Measurements from ENCODE around the gene PLXNB3. TPM values are rescaled to one million over a fixed set of nuclear protein-coding genes. Genes with fewer than 3 reads are reported as not detected.

PLXNB3 gene
- total and polyA plus RNA-seq, 2 experiments from 2014 or later: 0.70 to 4.1 TPM

- TF ChIP-seq, protein P1, sequence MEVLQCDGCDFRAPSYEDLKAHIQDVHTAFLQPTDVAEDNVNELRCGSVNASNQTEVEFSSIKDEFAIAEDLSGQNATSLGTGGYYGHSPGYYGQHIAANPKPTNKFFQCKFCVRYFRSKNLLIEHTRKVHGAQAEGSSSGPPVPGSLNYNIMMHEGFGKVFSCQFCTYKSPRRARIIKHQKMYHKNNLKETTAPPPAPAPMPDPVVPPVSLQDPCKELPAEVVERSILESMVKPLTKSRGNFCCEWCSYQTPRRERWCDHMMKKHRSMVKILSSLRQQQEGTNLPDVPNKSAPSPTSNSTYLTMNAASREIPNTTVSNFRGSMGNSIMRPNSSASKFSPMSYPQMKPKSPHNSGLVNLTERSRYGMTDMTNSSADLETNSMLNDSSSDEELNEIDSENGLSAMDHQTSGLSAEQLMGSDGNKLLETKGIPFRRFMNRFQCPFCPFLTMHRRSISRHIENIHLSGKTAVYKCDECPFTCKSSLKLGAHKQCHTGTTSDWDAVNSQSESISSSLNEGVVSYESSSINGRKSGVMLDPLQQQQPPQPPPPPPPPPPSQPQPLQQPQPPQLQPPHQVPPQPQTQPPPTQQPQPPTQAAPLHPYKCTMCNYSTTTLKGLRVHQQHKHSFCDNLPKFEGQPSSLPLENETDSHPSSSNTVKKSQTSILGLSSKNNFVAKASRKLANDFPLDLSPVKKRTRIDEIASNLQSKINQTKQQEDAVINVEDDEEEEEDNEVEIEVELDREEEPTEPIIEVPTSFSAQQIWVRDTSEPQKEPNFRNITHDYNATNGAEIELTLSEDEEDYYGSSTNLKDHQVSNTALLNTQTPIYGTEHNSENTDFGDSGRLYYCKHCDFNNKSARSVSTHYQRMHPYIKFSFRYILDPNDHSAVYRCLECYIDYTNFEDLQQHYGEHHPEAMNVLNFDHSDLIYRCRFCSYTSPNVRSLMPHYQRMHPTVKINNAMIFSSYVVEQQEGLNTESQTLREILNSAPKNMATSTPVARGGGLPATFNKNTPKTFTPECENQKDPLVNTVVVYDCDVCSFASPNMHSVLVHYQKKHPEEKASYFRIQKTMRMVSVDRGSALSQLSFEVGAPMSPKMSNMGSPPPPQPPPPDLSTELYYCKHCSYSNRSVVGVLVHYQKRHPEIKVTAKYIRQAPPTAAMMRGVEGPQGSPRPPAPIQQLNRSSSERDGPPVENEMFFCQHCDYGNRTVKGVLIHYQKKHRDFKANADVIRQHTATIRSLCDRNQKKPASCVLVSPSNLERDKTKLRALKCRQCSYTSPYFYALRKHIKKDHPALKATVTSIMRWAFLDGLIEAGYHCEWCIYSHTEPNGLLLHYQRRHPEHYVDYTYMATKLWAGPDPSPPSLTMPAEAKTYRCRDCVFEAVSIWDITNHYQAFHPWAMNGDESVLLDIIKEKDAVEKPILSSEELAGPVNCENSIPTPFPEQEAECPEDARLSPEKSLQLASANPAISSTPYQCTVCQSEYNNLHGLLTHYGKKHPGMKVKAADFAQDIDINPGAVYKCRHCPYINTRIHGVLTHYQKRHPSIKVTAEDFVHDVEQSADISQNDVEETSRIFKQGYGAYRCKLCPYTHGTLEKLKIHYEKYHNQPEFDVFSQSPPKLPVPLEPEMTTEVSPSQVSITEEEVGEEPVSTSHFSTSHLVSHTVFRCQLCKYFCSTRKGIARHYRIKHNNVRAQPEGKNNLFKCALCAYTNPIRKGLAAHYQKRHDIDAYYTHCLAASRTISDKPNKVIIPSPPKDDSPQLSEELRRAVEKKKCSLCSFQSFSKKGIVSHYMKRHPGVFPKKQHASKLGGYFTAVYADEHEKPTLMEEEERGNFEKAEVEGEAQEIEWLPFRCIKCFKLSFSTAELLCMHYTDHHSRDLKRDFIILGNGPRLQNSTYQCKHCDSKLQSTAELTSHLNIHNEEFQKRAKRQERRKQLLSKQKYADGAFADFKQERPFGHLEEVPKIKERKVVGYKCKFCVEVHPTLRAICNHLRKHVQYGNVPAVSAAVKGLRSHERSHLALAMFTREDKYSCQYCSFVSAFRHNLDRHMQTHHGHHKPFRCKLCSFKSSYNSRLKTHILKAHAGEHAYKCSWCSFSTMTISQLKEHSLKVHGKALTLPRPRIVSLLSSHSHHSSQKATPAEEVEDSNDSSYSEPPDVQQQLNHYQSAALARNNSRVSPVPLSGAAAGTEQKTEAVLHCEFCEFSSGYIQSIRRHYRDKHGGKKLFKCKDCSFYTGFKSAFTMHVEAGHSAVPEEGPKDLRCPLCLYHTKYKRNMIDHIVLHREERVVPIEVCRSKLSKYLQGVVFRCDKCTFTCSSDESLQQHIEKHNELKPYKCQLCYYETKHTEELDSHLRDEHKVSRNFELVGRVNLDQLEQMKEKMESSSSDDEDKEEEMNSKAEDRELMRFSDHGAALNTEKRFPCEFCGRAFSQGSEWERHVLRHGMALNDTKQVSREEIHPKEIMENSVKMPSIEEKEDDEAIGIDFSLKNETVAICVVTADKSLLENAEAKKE (CRISPR knock-in tag; IDR thresholded peaks at IDR 0.05): no peak
- TF ChIP-seq POLR2AphosphoS5 (IDR thresholded peaks at IDR 0.05; ENCODE audit: low read depth) (no peak), JUNB (IDR thresholded peaks at IDR 0.05; ENCODE audit: unreplicated experiment) (no peak)
- TF ChIP-seq, protein P2, sequence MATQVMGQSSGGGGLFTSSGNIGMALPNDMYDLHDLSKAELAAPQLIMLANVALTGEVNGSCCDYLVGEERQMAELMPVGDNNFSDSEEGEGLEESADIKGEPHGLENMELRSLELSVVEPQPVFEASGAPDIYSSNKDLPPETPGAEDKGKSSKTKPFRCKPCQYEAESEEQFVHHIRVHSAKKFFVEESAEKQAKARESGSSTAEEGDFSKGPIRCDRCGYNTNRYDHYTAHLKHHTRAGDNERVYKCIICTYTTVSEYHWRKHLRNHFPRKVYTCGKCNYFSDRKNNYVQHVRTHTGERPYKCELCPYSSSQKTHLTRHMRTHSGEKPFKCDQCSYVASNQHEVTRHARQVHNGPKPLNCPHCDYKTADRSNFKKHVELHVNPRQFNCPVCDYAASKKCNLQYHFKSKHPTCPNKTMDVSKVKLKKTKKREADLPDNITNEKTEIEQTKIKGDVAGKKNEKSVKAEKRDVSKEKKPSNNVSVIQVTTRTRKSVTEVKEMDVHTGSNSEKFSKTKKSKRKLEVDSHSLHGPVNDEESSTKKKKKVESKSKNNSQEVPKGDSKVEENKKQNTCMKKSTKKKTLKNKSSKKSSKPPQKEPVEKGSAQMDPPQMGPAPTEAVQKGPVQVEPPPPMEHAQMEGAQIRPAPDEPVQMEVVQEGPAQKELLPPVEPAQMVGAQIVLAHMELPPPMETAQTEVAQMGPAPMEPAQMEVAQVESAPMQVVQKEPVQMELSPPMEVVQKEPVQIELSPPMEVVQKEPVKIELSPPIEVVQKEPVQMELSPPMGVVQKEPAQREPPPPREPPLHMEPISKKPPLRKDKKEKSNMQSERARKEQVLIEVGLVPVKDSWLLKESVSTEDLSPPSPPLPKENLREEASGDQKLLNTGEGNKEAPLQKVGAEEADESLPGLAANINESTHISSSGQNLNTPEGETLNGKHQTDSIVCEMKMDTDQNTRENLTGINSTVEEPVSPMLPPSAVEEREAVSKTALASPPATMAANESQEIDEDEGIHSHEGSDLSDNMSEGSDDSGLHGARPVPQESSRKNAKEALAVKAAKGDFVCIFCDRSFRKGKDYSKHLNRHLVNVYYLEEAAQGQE (IDR thresholded peaks at IDR 0.05; ENCODE audit: unreplicated experiment): no peak
These were observed 40.1 kb downstream of the PLXNB3 start (continued) for GRCh38 chrX:153804100-153804595.

DNA sequence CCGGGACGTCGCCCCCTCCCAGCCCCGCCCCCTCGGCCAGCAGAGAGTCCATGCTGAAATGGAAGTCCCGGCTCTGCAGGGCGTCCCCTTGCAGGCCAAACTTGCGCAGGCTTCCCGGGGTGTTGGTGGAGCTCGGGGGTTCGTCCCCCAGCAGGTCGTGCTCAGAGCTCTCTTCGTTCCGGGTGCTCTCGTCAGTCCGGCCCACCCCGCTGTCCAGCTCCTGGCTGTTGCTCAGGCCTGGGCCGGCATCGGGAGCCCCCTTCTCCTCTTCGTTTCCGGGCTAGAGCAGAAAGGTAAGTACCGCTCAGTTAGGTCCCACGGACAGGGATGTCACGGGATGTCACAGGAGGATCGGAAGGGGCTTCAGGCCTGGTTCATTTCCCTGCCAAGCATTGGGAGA lies 40.6 kb downstream of the PLXNB3 start:
- peaks cover 14% of the 10 kb centered on the region for H3K27me3 Mint-ChIP-seq (ENCODE audit: insufficient read depth, low read depth, poor library complexity)
- peaks cover 22% of the 10 kb centered on the region for H3K36me3 Mint-ChIP-seq (ENCODE audit: low read depth)
- TF ChIP-seq STAT1 (IDR thresholded peaks at IDR 0.05; ENCODE audit: unreplicated experiment) (no peak), EZH2phosphoT487 (IDR thresholded peaks at IDR 0.05; ENCODE audit: unreplicated experiment) (no peak), CTCF (conservative IDR thresholded peaks at IDR 0.05; ENCODE audit: low read depth in 2 of 2) (no peak)
- TF ChIP-seq, protein P2 (IDR thresholded peaks at IDR 0.05; ENCODE audit: unreplicated experiment): no peak
- TF ChIP-seq, protein P3, sequence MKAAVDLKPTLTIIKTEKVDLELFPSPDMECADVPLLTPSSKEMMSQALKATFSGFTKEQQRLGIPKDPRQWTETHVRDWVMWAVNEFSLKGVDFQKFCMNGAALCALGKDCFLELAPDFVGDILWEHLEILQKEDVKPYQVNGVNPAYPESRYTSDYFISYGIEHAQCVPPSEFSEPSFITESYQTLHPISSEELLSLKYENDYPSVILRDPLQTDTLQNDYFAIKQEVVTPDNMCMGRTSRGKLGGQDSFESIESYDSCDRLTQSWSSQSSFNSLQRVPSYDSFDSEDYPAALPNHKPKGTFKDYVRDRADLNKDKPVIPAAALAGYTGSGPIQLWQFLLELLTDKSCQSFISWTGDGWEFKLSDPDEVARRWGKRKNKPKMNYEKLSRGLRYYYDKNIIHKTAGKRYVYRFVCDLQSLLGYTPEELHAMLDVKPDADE (IDR thresholded peaks at IDR 0.05): no peak

More for the DNA sequence above, 40.6 kb downstream of the PLXNB3 start:
- no peak overlapping the region for H3K27ac Mint-ChIP-seq
- peaks cover 14% of the 10 kb centered on the region; the same call in 2 of the 3 replicates for H3K4me1 Mint-ChIP-seq
- ATAC-seq (no peak), DNase-seq (ENCODE audit: low spot score) (no peak)
- no peak overlapping the region for H3K4me3 Mint-ChIP-seq
- Histone ChIP-seq H3K79me2 (replicated peaks; ENCODE audit: insufficient read depth) (peaks cover 16% of the 10 kb centered on the region), H3K4me2 (no peak overlapping the region), H3K4me3 (no peak overlapping the region), H3K9me2 (ENCODE audit: insufficient read depth) (no peaks in the 10 kb centered on the region), H3K4me1 (ENCODE audit: insufficient read depth) (no peaks in the 10 kb centered on the region), H4K20me1 (replicated peaks; ENCODE audit: insufficient read depth) (no peaks in the 10 kb centered on the region; the same call in 1 of the 2 replicates), H3F3A (replicated peaks; ENCODE audit: low read depth) (0 out of 2 replicates have a peak, but pooled peaks cover 2% of the 10 kb centered on the region), H3K36me3 (ENCODE audit: insufficient read depth) (no peaks in the 10 kb centered on the region), H3K27me3 (ENCODE audit: insufficient read depth) (no peaks in the 10 kb centered on the region), H2AFZ (no peak overlapping the region), H3K27ac (ENCODE audit: low read depth) (no peak overlapping the region)
- no peaks in the 10 kb centered on the region for H3K9me3 Mint-ChIP-seq

Measured in GM23338 (cell line).